ENCODE results near the gene RNF25.

The RNF25 gene

GRCh38 chr2:218621007-218621406, 50.8 kb downstream of the RNF25 start:
- Histone ChIP-seq H3K36me3 (ENCODE audit: insufficient read depth, low read length) (no peaks in the 10 kb centered on the region), H3K9ac (ENCODE audit: low read depth, low read length, poor library complexity, severe bottlenecking) (no peak overlapping the region)
- TF ChIP-seq CTCF (conservative IDR thresholded peaks at IDR 0.05; ENCODE audit: low read length): no peak
- TF ChIP-seq EZH2phosphoT487 (IDR thresholded peaks at IDR 0.05; ENCODE audit: borderline replicate concordance): no peak

DNA sequence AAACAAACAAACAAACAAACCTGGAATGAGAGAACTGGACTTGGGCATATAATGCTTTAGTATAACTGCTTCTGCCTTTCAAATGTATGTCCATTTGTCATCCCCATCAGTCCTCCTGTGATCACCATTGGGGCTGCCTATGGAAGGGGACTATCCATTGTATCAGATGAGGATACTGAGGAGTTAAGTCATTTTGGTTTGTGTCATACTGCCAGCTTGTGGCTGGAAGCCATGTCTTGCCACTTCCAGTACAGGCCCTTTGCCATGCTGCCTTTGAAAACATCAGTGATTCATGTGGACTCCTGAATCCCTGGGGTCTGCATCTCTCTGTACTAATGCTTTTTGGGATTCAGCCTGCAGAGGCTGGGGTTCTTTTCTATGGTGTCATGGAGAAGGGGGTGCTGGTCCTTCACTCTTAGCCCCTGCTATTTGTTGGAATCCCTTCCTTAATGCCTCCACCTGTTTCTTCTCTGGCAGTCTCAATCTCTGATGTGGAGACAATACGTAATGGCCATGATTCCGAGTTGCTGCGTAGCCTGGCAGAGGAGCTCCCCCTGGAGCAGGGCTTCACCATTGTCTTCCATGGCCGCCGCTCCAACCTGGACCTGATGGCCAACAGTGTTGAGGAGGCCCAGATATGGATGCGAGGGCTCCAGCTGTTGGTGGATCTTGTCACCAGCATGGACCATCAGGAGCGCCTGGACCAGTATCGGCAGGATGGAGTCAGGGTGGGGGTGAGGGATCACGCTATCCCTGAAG, 53.5 kb downstream of the RNF25 start:
- no peaks in the 10 kb centered on the region for H4K20me1 ChIP-seq (ENCODE audit: insufficient read depth, low read length, poor library complexity, severe bottlenecking)
- no peaks in the 10 kb centered on the region for H3F3A ChIP-seq (ENCODE audit: low read depth)
- no peak overlapping the region for H3K4me2 ChIP-seq (ENCODE audit: low read depth, low read length, poor library complexity, severe bottlenecking)
- no peaks in the 10 kb centered on the region for H3K9me2 ChIP-seq (replicated peaks; ENCODE audit: low read depth, low read length)
- TF ChIP-seq CTCF (conservative IDR thresholded peaks at IDR 0.05; ENCODE audit: low read length) (peak; percentile 15; the same call in 1 of the 2 replicates), EZH2phosphoT487 (IDR thresholded peaks at IDR 0.05; ENCODE audit: borderline replicate concordance) (no peak)
- H3K79me2 ChIP-seq (ENCODE audit: insufficient read depth, low read length): no peaks in the 10 kb centered on the region
- no peaks in the 10 kb centered on the region for H3K27me3 ChIP-seq (ENCODE audit: insufficient read depth, low read length, poor library complexity, severe bottlenecking)
- H2AFZ ChIP-seq (ENCODE audit: low read length): no peak overlapping the region
- H3K4me1 ChIP-seq (ENCODE audit: insufficient read depth, low read length, poor library complexity, severe bottlenecking): no peaks in the 10 kb centered on the region
- H3K9ac ChIP-seq (ENCODE audit: low read depth, low read length, poor library complexity, severe bottlenecking): no peak overlapping the region
- H3K9me3 ChIP-seq (ENCODE audit: insufficient read depth, low read depth, low read length): no peaks in the 10 kb centered on the region
- H3K36me3 ChIP-seq (ENCODE audit: insufficient read depth, low read length): no peaks in the 10 kb centered on the region
- H3K4me3 ChIP-seq (ENCODE audit: low read length, poor library complexity, severe bottlenecking): no peak overlapping the region

More at GRCh38 chr2:218621007-218621406, 50.8 kb downstream of the RNF25 start:
- Histone ChIP-seq H3K79me2 (ENCODE audit: insufficient read depth, low read length) (no peaks in the 10 kb centered on the region), H3K27me3 (ENCODE audit: insufficient read depth, low read length, poor library complexity, severe bottlenecking) (no peaks in the 10 kb centered on the region), H3K4me1 (ENCODE audit: insufficient read depth, low read length, poor library complexity, severe bottlenecking) (no peaks in the 10 kb centered on the region), H3K9me2 (replicated peaks; ENCODE audit: low read depth, low read length) (no peaks in the 10 kb centered on the region), H4K20me1 (ENCODE audit: insufficient read depth, low read length, poor library complexity, severe bottlenecking) (no peaks in the 10 kb centered on the region), H2AFZ (ENCODE audit: low read length) (no peak overlapping the region), H3K9me3 (ENCODE audit: insufficient read depth, low read depth, low read length) (no peaks in the 10 kb centered on the region), H3K4me2 (ENCODE audit: low read depth, low read length, poor library complexity, severe bottlenecking) (no peak overlapping the region), H3F3A (ENCODE audit: low read depth) (no peaks in the 10 kb centered on the region), H3K4me3 (ENCODE audit: low read length, poor library complexity, severe bottlenecking) (no peak overlapping the region)

DNA sequence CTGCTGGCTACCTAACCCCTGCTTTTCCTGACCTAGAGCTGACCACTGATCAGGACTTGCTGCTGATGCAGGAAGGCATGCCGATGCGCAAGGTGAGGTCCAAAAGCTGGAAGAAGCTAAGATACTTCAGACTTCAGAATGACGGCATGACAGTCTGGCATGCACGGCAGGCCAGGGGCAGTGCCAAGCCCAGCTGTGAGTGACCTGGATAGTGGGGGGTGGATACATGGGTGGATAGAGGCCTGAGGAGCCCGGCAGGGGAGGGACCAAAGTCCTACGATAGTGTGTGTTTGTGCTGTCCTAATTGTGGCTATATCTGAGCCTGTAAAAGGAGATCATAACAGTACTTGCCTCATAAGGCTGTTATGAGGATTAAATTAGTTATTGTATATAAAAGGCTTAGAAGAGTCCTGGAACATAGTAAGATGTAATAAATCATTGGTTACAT, 55.9 kb downstream of the RNF25 start:
- Histone ChIP-seq H3K4me2 (ENCODE audit: low read depth, low read length, poor library complexity, severe bottlenecking) (no peak overlapping the region), H3K36me3 (ENCODE audit: insufficient read depth, low read length) (no peaks in the 10 kb centered on the region), H3K9ac (ENCODE audit: low read depth, low read length, poor library complexity, severe bottlenecking) (no peak overlapping the region), H3K4me1 (ENCODE audit: insufficient read depth, low read length, poor library complexity, severe bottlenecking) (no peaks in the 10 kb centered on the region), H3K4me3 (ENCODE audit: low read length, poor library complexity, severe bottlenecking) (no peak overlapping the region), H2AFZ (ENCODE audit: low read length) (no peak overlapping the region), H3K27me3 (ENCODE audit: insufficient read depth, low read length, poor library complexity, severe bottlenecking) (no peaks in the 10 kb centered on the region), H3K9me2 (replicated peaks; ENCODE audit: low read depth, low read length) (no peaks in the 10 kb centered on the region), H3K79me2 (ENCODE audit: insufficient read depth, low read length) (no peaks in the 10 kb centered on the region), H4K20me1 (ENCODE audit: insufficient read depth, low read length, poor library complexity, severe bottlenecking) (no peaks in the 10 kb centered on the region), H3F3A (ENCODE audit: low read depth) (no peaks in the 10 kb centered on the region), H3K9me3 (ENCODE audit: insufficient read depth, low read depth, low read length) (no peaks in the 10 kb centered on the region)
- no peak for TF ChIP-seq CTCF (conservative IDR thresholded peaks at IDR 0.05; ENCODE audit: low read length)
